ENCODE data around the gene LAMB1. TPM values are rescaled to one million over a fixed set of nuclear protein-coding genes. Genes with fewer than 3 reads are reported as not detected.

Gene LAMB1
- total RNA-seq, 1 donor from 2014 or later: 226 TPM

GRCh38 chr7:107918948-107919347, 84.0 kb downstream of the LAMB1 start:
- Mint-ChIP-seq H3K9me3 (no peaks in the 10 kb centered on the region), H3K27me3 (no peaks in the 10 kb centered on the region), H3K27ac (no peak overlapping the region), H3K4me3 (no peak overlapping the region), H3K4me1 (ENCODE audit: unreplicated experiment) (peaks cover 4% of the 10 kb centered on the region), H3K36me3 (peaks cover 47% of the 10 kb centered on the region)
- TF ChIP-seq, protein P1, sequence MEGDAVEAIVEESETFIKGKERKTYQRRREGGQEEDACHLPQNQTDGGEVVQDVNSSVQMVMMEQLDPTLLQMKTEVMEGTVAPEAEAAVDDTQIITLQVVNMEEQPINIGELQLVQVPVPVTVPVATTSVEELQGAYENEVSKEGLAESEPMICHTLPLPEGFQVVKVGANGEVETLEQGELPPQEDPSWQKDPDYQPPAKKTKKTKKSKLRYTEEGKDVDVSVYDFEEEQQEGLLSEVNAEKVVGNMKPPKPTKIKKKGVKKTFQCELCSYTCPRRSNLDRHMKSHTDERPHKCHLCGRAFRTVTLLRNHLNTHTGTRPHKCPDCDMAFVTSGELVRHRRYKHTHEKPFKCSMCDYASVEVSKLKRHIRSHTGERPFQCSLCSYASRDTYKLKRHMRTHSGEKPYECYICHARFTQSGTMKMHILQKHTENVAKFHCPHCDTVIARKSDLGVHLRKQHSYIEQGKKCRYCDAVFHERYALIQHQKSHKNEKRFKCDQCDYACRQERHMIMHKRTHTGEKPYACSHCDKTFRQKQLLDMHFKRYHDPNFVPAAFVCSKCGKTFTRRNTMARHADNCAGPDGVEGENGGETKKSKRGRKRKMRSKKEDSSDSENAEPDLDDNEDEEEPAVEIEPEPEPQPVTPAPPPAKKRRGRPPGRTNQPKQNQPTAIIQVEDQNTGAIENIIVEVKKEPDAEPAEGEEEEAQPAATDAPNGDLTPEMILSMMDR (conservative IDR thresholded peaks at IDR 0.05): no peak
- DNase-seq (ENCODE audit: extremely low spot score, unreplicated experiment): no peak

GRCh38 chr7:107917763-107918651, 85.0 kb downstream of the LAMB1 start:
- Mint-ChIP-seq H3K4me1 (ENCODE audit: unreplicated experiment) (peaks cover 4% of the 10 kb centered on the region), H3K27ac (no peak overlapping the region), H3K4me3 (no peak overlapping the region), H3K9me3 (no peaks in the 10 kb centered on the region), H3K27me3 (no peaks in the 10 kb centered on the region), H3K36me3 (peaks cover 47% of the 10 kb centered on the region)
- no peak for DNase-seq (ENCODE audit: extremely low spot score, unreplicated experiment)
- TF ChIP-seq, protein P1 (conservative IDR thresholded peaks at IDR 0.05): no peak

DNA sequence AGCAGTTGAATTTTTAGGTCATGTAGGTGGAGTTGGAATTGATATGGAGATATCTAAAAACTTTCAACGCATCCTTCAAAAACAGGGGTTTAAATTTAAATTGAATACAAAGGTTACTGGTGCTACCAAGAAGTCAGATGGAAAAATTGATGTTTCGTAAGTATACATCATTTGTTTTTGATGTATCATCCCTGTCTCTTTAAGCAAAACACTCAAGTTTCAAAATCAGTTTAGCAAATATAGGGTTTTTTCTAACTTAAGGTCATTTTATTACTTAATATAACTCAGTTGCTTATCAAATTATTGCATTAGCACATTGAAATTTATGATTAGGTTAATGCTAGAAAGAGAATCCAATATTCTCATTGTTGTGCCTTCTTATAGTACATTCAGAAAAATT, 87.4 kb downstream of the LAMB1 start:
- TF ChIP-seq, protein P1 (conservative IDR thresholded peaks at IDR 0.05): no peak
- H3K9me3 Mint-ChIP-seq: no peaks in the 10 kb centered on the region
- peaks cover 56% of the 10 kb centered on the region for H3K36me3 Mint-ChIP-seq
- H3K4me1 Mint-ChIP-seq (ENCODE audit: unreplicated experiment): peaks cover 4% of the 10 kb centered on the region
- no peak overlapping the region for H3K27ac Mint-ChIP-seq
- DNase-seq (ENCODE audit: extremely low spot score, unreplicated experiment): no peak
- no peaks in the 10 kb centered on the region for H3K27me3 Mint-ChIP-seq
- no peak overlapping the region for H3K4me3 Mint-ChIP-seq

- Mint-ChIP-seq H3K36me3 (peaks cover 56% of the 10 kb centered on the region), H3K4me3 (no peak overlapping the region), H3K27me3 (no peaks in the 10 kb centered on the region), H3K27ac (no peak overlapping the region), H3K4me1 (ENCODE audit: unreplicated experiment) (no peaks in the 10 kb centered on the region), H3K9me3 (no peaks in the 10 kb centered on the region)
- TF ChIP-seq, protein P1 (conservative IDR thresholded peaks at IDR 0.05): no peak
- DNase-seq (ENCODE audit: extremely low spot score, unreplicated experiment): no peak
Measured at GRCh38 chr7:107914831-107915230, 88.1 kb downstream of the LAMB1 start.

DNA sequence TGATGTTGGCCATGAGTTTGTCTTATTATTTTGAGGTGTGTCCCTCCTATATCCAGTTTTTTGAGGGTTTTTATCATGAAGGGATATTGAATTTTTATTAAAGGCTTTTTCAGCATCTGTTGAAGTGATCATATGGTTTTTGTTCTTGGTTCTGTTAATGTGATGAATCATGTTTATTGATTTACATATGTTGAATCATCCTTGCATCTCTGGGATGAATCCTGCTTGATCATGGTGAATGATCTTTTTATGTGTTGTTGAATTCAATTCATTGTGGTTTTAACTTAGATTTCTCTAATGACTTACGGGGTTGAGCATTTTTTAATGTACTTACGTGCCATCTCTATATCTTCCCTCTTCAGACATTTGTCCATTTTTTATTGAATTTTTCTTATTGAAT, 89.1 kb downstream of the LAMB1 start:
- Mint-ChIP-seq H3K4me1 (ENCODE audit: unreplicated experiment) (no peaks in the 10 kb centered on the region), H3K27me3 (no peaks in the 10 kb centered on the region), H3K4me3 (no peak overlapping the region), H3K27ac (no peak overlapping the region), H3K36me3 (peaks cover 59% of the 10 kb centered on the region), H3K9me3 (no peaks in the 10 kb centered on the region)
- TF ChIP-seq, protein P1 (conservative IDR thresholded peaks at IDR 0.05): no peak
- DNase-seq (ENCODE audit: extremely low spot score, unreplicated experiment): no peak

Data from type B pancreatic cell (in vitro differentiated cells).